Smooth muscle cell (in vitro differentiated cells): ENCODE results near the gene GPR183. TPM values are rescaled to one million over a fixed set of nuclear protein-coding genes. Genes with fewer than 3 reads are reported as not detected.

Source experiments
- DNase-seq: peaks from one replicate; lab custom pipeline; 2025; ENCODE audit not compliant: unreplicated experiment; lab: John Stamatoyannopoulos, UW
- H2AFZ ChIP-seq: fragments of 200-600 bp; sonication (generic); 2 replicates; pipeline ENCODE4 v1.6.0; 2016; ENCODE audit warnings: antibody characterized with exemption, low read depth, mild to moderate bottlenecking
- H3F3A ChIP-seq: fragments of 200-600 bp; sonication (generic); 2 replicates; pipeline ENCODE4 v1.6.0; 2017; ENCODE audit warnings: antibody characterized with exemption, low read depth
- H3K27ac ChIP-seq: fragments of 200-600 bp; sonication (generic); 2 replicates; pipeline ENCODE4 v1.5.1; 2016; ENCODE audit warnings: low read depth, mild to moderate bottlenecking
- H3K27me3 ChIP-seq: fragments of 200-600 bp; sonication (generic); 2 replicates; pipeline ENCODE4 v1.6.1; 2016; ENCODE audit warnings: low read depth, mild to moderate bottlenecking
- H3K36me3 ChIP-seq: fragments of 200-600 bp; sonication (generic); 2 replicates; pipeline ENCODE4 v1.5.1; 2016; ENCODE audit warnings: low read depth
- H3K4me1 ChIP-seq: fragments of 200-600 bp; sonication (generic); 2 replicates; pipeline ENCODE4 v1.5.1; 2016; ENCODE audit warnings: low read depth
- H3K4me2 ChIP-seq: fragments of 200-600 bp; sonication (generic); 2 replicates; pipeline ENCODE4 v1.6.0; 2016; ENCODE audit warnings: mild to moderate bottlenecking
- H3K4me3 ChIP-seq: fragments of 200-600 bp; sonication (generic); 2 replicates; pipeline ENCODE4 v1.5.1; 2016; ENCODE audit warnings: mild to moderate bottlenecking
- H3K79me2 ChIP-seq: fragments of 200-600 bp; sonication (generic); 2 replicates; pipeline ENCODE4 v1.6.0; 2016; ENCODE audit warnings: low read depth, mild to moderate bottlenecking
- H3K9ac ChIP-seq: fragments of 200-600 bp; sonication (generic); 2 replicates; pipeline ENCODE4 v1.6.0; 2016; ENCODE audit warnings: low read depth
- H3K9me3 ChIP-seq: fragments of 200-600 bp; sonication (generic); replicated peaks from 2 replicates; pipeline ENCODE4 v1.5.1; 2016; ENCODE audit warnings: low read depth
- H4K20me1 ChIP-seq: fragments of 200-600 bp; sonication (generic); 2 replicates; pipeline ENCODE4 v1.6.0; 2016; ENCODE audit warnings: low read depth
- WGBS: methylation state at CpG from one replicate; pipeline ENCODE4 v1.1.7; 2016; ENCODE audit warnings: low lambda C conversion rate; 5-methylcytosine and 5-hydroxymethylcytosine counted together
- polyA plus RNA-seq: library from polyadenylated mRNA; unstranded; fragments of >200 nt; fragmentation: Nextera tagmentation; extraction: Ambion mirVana; gene quantifications from 2 replicates; pipeline ENCODE4 v1.2.1, GENCODE V29; 2016
- total RNA-seq: library from RNA; depleted of rRNA; stranded (reverse); fragments of >200 nt; gene quantifications from 2 replicates; pipeline ENCODE4 v1.2.3, GENCODE V29; 2014
- TF ChIP-seq, protein P1 (sequence below): fragments of 200-600 bp; sonication (generic); IDR thresholded peaks from 2 replicates; pipeline ENCODE4 v1.5.1; 2017; ENCODE audit warnings: borderline replicate concordance, mild to moderate bottlenecking, antibody characterized with exemption; ENCODE audit not compliant: insufficient read depth, poor library complexity, severe bottlenecking

GPR183 gene
- total and polyA plus RNA-seq, 2 experiments from 2014 or later, result 32.4 to 33.0 TPM

DNA sequence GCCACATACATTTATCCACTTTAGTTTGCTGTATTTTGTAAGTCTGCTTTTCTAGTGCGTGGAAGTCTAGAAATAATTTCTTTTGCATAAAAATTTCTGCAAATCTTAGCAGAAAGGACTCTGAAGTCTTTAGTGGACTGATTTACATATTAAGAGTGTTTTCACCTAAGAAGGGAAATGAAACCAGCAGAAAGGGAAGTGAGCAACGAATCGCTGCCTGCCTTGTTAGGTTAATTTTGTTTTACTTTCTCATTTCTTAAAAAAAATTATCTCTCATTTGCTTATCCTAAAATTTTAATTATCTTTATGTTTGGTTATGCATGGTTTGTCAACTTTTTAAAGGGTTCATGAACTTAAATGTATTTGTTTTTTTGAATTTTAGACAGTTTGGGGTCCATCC is 48.3 kb downstream of the GPR183 start:
- 98% methylated on average over 3 of the region's 3 CpGs for WGBS
- no peak overlapping the region for H2AFZ ChIP-seq
- no peaks in the 10 kb centered on the region for H3K27me3 ChIP-seq
- H3K4me2 ChIP-seq, result no peak overlapping the region
- DNase-seq, result no peak
- H3K4me3 ChIP-seq, result no peak overlapping the region
- H3K9ac ChIP-seq, result no peak overlapping the region
- H3K4me1 ChIP-seq, result peaks cover 9% of the 10 kb centered on the region
- H3K36me3 ChIP-seq, result no peaks in the 10 kb centered on the region
- H3K79me2 ChIP-seq, result no peaks in the 10 kb centered on the region
- no peaks in the 10 kb centered on the region for H3K9me3 ChIP-seq
- TF ChIP-seq, protein P1, sequence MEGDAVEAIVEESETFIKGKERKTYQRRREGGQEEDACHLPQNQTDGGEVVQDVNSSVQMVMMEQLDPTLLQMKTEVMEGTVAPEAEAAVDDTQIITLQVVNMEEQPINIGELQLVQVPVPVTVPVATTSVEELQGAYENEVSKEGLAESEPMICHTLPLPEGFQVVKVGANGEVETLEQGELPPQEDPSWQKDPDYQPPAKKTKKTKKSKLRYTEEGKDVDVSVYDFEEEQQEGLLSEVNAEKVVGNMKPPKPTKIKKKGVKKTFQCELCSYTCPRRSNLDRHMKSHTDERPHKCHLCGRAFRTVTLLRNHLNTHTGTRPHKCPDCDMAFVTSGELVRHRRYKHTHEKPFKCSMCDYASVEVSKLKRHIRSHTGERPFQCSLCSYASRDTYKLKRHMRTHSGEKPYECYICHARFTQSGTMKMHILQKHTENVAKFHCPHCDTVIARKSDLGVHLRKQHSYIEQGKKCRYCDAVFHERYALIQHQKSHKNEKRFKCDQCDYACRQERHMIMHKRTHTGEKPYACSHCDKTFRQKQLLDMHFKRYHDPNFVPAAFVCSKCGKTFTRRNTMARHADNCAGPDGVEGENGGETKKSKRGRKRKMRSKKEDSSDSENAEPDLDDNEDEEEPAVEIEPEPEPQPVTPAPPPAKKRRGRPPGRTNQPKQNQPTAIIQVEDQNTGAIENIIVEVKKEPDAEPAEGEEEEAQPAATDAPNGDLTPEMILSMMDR, result no peak
- peaks cover 4% of the 10 kb centered on the region for H4K20me1 ChIP-seq
- H3F3A ChIP-seq, result no peaks in the 10 kb centered on the region
- H3K27ac ChIP-seq, result no peak overlapping the region

DNA sequence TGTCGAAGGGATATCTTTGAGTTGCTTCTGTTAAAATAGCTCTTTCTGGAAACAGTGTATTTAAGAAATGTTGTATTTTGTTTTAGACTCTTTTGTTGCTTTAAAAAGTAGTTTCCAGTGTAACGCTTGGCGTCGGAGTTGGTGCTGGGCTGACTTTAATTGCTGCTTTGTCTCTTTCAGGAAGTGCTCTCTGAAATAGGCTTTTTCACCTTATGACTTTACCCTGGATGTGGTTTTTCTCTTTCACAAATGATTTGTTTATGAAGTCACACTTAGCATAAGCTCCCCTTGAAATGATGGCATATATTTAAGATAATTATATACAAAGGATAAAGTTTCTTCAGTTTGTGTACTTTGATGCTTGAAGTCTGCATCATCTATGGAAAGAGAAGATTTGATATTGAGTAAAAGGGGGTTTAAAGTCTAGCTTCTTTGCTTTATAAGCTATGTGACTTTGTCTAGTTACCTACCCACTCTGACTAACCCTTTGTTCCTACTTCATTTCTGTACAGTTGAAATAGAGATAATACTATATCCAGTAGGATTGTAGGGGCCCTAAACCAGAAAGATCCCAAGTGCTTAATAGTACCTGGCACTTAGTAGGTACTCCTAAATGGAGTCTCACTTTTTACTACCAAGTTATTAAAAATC is 48.9 kb downstream of the GPR183 start, which contains the start of gene GPR18:
GPR18 (minus strand) TSS at position 170 of the 651 bp plus-strand sequence. CDS start 2,507 bp downstream, outside the sequence.
- Histone ChIP-seq H2AFZ (no peak within 1 kb of the TSS), H3K4me1 (peaks cover 9% of the 10 kb centered on the region), H3K4me3 (no peak within 1 kb of the TSS), H3K36me3 (no peaks in the 10 kb centered on the region), H4K20me1 (peaks cover 4% of the 10 kb centered on the region), H3K27ac (peak within 1 kb of the TSS; percentile 11), H3K4me2 (peak within 1 kb of the TSS; percentile 21), H3K9me3 (no peaks in the 10 kb centered on the region), H3K9ac (no peak within 1 kb of the TSS), H3F3A (no peaks in the 10 kb centered on the region), H3K79me2 (no peaks in the 10 kb centered on the region), H3K27me3 (no peaks in the 10 kb centered on the region)
- TF ChIP-seq, protein P1, result no peak
- WGBS, result 83% methylated on average over 4 of the region's 4 CpGs
- no peak for DNase-seq

DNA sequence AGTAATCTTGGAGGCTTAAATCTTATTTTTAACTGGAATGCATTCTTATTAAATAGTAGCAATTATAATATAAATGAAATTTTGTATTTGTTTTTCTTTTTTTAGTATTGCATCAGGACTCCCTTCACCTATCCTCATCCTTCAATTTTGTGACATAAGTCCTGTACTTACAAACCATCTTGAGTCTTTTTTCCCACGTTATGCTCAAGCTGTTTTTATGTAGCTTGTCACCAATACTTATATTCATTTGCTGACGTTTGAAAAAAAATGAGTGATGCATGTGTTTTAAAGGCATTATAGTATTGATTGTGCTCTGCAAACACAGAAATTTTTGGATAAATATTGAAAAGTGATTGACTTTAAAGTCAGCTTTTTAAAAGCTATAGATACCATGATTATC is 49.9 kb downstream of the GPR183 start:
- Histone ChIP-seq H3K27ac (no peak overlapping the region), H4K20me1 (peaks cover 4% of the 10 kb centered on the region), H3K36me3 (no peaks in the 10 kb centered on the region), H3F3A (no peaks in the 10 kb centered on the region), H3K4me2 (peak overlapping the region; percentile 7), H2AFZ (no peak overlapping the region), H3K27me3 (no peaks in the 10 kb centered on the region), H3K79me2 (no peaks in the 10 kb centered on the region), H3K4me3 (no peak overlapping the region), H3K9me3 (no peaks in the 10 kb centered on the region), H3K9ac (no peak overlapping the region), H3K4me1 (peaks cover 9% of the 10 kb centered on the region)
- DNase-seq, result no peak
- 96% methylated on average over 2 of the region's 2 CpGs for WGBS
- TF ChIP-seq, protein P1, result no peak

DNA sequence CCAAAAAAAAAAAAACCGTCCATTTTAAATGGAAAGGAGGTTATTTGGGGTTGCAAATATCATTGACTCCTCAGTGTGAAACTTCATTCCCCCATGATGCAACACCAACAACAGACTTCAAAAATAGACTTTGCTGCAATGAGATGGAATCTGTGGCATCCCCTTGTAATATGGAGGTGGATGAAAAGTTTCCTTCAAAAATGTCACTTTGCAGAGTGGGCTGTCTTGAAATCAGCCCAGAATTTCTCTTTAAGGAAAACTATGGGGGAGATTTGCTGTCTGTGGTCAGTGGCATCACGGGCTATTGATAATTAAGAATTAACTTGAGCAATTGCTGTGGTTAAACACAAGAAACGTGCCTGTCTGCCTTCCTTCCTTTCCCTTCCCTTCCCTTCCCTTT is 50.5 kb downstream of the GPR183 start:
- Histone ChIP-seq H3K36me3 (no peaks in the 10 kb centered on the region), H3K27me3 (no peaks in the 10 kb centered on the region), H3K79me2 (no peaks in the 10 kb centered on the region), H3K9ac (no peak overlapping the region), H3K4me3 (no peak overlapping the region), H3K4me1 (peaks cover 9% of the 10 kb centered on the region), H3F3A (no peaks in the 10 kb centered on the region), H2AFZ (no peak overlapping the region), H4K20me1 (peaks cover 9% of the 10 kb centered on the region), H3K9me3 (no peaks in the 10 kb centered on the region), H3K27ac (no peak overlapping the region), H3K4me2 (peak overlapping the region; percentile 7)
- TF ChIP-seq, protein P1, result no peak
- no peak for DNase-seq
- 49% methylated on average over 3 of the region's 3 CpGs for WGBS
